IMR-90 (cell line): ENCODE measurements around the gene ROBO2.

Experiments used
- MAFK ChIP-seq: IDR thresholded peaks from 2 replicates; pipeline ENCODE4 v1.6.1; 2012; ENCODE audit warnings: low read depth, low read length, improper control_type of control experiment
- MXI1 ChIP-seq: IDR thresholded peaks from 2 replicates; pipeline ENCODE4 v1.6.1; 2012; ENCODE audit warnings: low read depth, mild to moderate bottlenecking, low read length, moderate library complexity, borderline replicate concordance
- POLR2A ChIP-seq: IDR thresholded peaks from 2 replicates; pipeline ENCODE4 v1.6.1; 2012; ENCODE audit warnings: mild to moderate bottlenecking, low read depth, low read length
- TF ChIP-seq, protein P1 (sequence below): conservative IDR thresholded peaks from 2 replicates; pipeline ENCODE4 v1.5.1; 2012; ENCODE audit warnings: mild to moderate bottlenecking, low read depth, low read length, improper control_type of control experiment

DNA sequence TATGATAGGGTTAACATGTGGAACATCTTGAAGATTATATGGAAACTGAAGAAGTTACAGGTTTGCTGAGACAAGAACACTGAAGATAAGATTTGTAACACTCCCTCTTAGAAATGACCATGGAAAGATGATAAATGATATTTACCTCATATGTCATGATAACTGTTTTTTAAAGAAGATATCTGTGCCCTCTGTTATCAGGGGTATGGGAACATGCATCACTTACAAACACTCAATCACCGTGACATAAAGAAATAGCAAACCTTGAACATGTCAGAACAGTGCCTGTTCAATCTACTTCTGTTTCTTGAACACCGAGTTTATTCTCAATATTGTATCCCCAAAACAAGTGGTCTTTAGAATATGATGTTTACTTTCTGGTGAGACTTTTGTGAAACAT lies 149.4 kb downstream of the ROBO2 start:
- TF ChIP-seq, protein P1, sequence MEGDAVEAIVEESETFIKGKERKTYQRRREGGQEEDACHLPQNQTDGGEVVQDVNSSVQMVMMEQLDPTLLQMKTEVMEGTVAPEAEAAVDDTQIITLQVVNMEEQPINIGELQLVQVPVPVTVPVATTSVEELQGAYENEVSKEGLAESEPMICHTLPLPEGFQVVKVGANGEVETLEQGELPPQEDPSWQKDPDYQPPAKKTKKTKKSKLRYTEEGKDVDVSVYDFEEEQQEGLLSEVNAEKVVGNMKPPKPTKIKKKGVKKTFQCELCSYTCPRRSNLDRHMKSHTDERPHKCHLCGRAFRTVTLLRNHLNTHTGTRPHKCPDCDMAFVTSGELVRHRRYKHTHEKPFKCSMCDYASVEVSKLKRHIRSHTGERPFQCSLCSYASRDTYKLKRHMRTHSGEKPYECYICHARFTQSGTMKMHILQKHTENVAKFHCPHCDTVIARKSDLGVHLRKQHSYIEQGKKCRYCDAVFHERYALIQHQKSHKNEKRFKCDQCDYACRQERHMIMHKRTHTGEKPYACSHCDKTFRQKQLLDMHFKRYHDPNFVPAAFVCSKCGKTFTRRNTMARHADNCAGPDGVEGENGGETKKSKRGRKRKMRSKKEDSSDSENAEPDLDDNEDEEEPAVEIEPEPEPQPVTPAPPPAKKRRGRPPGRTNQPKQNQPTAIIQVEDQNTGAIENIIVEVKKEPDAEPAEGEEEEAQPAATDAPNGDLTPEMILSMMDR, result no peak
- TF ChIP-seq MAFK (no peak), POLR2A (no peak), MXI1 (no peak)
